ENCODE results near the gene ATG7.
"Not testable (repeated sequence)": the region's sequence is repeated elsewhere in the genome, so short reads cannot be mapped to it uniquely, and the experiment has no call there.

The ATG7 gene

DNA sequence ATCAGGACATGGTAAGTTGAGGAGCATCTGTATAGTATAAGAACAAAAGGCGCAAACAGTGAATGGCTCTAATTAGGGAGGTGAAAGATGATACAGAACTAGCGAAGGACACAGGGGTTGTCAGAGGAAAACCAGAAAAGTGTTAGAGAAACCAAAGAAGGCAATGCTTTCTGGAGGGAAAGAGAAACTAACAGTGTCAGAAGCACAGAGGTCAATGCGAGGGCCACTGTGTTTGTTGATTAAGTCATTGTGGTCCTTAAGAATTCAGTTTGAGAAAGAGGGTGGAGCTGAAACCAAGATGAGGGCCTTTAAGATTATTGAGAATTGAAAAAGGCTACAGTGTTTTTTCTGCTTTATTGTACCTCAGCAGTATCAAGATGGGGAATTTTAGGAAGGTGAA is 28.8 kb downstream of the ATG7 start:
- no peak for DNase-seq

DNA sequence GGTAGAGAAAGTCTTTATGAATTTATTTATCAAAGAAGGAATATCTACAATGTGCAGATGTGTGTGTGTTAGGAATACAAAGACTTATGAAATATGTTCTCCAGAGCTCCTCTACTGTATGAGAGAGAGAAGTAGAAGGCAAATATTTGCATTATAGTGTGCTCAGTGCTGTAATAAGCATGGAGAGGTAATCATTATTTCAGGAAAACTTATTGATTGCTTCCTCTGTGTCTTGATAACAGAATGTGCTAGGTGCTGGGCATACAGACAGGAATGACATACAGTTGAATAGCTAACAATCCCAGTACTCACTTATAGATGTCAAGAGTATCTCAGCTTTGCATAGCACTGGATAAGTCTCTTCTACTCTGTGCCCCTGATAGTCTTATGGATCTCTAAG is 30.2 kb downstream of the ATG7 start:
- no peak for DNase-seq

DNA sequence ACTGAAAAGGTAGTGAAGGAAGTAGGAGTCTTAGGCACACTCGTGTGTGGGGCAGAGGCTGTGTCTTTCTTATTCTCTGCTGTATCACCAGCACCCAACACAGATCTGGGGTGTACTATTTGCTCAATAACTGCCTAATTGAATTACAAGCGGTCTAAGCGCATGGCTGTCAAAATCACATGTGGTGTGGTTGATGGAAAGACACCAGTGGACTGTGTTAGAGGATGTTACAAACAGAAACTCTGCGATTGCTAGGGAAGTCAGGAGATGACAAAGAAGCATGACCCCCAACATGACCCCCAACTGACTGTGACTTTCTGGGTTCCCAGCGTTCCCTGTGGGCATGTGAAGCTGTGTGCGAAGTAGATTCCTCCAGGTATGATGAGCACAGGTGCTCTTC is 32.0 kb downstream of the ATG7 start:
- DNase-seq = no peak

DNA sequence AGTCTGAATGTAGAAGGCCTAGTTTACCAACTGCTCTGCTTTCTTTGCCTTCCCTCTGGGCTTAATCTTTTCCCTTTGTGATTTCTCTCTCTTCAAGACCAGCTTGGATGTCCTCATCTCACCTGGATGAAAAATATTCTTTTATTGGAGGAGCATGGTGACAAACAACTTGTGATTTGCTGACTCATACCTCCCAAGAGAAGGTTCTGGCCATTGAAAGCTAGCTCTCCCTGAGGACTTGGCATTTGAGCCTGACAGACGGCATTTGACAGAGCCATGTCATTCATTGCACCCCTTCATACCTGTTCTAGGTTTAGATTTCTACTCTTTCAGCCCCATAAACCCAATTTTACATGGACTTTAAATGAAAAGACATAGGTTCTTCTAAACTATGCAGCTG is 33.3 kb downstream of the ATG7 start:
- DNase-seq = no peak

- DNase-seq = no peak
These were observed 34.8 kb downstream of the ATG7 start for GRCh38 chr3:11306817-11307589.

DNA sequence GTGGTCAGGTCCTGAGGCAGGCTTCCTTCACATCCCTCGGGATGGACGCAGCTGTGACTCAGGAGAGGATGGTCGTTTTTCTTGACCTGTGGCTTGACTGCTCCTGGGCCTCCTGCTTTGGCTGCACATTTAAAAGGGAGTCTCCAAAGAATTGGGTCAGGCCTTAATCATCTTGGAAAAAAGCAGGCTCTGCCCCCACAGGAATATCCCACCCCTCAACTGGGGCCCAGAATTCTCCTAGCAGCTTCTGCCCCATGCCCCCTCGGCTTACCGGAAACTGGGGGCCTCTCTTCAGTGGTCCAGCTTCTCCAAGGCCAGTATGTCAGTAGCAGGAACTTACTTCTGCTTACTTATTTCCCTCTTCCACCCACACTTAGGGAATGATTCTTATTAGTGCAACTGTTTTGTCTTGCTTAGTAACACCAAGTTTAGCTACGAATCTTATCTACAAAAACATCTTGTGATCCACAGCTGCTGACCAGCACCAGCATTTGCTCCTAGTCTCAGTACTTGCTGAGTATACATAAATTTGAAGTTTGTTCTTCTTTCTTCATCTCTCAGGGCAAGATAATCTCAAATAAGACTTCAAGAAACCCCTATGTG is 35.7 kb downstream of the ATG7 start:
- DNase-seq = no peak

- DNase-seq = no peak
These were observed 38.1 kb downstream of the ATG7 start for GRCh38 chr3:11310258-11310657.

DNA sequence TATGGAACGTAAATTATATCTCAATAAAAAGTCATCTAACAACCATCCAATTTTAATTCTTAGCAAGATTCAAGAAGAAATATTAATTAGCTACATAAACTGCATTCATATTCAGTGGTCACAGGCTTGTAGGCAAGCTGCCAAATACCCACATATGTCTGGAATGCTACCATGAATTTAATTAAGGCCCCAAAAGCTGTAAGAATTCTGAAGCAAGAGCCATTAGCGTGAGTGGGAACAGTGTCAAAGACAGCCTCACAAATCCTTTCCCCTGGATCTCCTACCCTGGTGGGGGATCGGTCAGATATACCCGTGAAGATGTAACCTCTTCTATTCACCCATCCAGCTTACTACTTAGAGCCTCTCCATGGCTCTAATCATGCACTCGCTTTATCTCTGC is 40.0 kb downstream of the ATG7 start:
- no peak for DNase-seq

GRCh38 chr3:11317300-11317699 is 45.1 kb downstream of the ATG7 start:
- no peak for DNase-seq

GRCh38 chr3:11322931-11323330 is 50.7 kb downstream of the ATG7 start:
- DNase-seq = no peak

DNA sequence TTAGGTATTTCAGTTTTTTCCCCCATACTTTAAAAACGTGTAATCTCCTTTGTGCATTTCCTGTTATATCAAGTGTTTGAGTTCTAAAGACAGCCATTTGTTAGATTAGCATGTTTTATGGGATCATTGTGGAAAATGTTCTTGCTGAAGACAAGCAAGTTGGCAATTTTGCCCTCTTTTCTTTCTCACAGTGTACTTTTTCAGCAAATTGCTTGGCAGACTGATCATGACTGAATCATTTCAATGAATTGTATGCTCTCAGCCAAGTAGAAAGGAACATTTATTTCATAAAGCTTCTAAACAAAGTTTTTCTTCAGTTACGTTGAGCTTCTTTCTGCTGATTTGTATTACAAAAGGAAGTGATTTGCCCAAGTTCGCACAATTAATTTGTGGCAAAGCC is 51.6 kb downstream of the ATG7 start:
- no peak for DNase-seq

DNA sequence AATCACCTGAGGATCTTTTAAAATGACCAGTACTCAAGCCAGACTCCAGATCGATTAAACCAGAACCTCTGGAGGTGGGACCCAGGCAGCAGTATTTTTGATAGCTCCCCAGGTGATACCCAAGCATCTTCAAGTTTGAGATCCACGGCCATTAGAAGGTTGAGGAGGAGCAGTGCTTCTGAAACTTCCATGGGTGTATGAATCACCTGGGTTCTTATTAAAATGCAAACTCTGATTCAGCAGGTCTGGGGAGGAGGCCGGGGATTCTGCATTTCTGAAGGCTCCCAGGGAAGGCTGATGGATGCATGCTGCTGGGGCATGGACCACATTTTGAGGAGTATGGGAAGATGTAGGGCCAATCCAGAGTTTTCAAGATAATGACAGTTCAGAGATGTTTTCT is 55.4 kb downstream of the ATG7 start:
- DNase-seq = no peak

DNA sequence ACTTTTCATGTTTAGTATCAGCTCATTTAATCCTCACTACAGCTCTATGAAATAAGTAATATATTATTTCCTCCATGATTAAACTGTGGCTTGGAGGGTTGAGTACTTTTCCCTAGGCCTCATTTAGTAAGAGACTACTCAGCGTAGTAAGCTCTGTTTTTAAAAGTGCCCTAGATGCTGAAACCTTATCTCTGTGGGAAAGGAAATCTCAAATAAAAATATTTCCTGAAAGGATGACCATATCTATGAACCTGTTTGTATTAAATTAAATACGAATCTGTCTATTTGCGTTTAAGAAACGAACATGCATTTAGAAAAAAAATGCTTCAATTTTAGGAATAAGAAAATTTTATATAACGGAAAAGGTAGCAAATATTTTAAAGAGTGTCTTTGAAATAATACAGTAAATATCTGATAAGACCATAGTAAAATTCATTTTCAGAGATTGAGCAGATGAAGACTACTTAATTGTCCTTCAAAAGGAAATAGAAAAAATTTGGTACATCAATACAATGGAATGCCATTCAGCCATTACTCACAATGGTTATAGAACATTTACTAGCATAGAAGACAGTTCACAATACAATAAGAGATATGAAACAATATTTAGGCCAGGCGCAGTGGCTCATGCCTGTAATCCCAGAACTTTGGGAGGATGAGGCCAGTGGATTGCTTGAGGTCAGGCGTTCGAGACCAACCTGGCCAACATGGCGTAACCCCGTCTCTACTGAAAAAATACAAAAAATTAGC is 56.2 kb downstream of the ATG7 start:
- no peak for DNase-seq

- no peak for DNase-seq
These were observed 57.6 kb downstream of the ATG7 start for GRCh38 chr3:11329777-11330176.

GRCh38 chr3:11331101-11331500 is 58.9 kb downstream of the ATG7 start:
- no peak for DNase-seq

GRCh38 chr3:11335056-11335608 is 62.9 kb downstream of the ATG7 start:
- DNase-seq = no peak

GRCh38 chr3:11339541-11339940 is 67.3 kb downstream of the ATG7 start:
- DNase-seq = no peak

GRCh38 chr3:11346416-11346815 is 74.2 kb downstream of the ATG7 start:
- DNase-seq = no peak

- DNase-seq = not testable (repeated sequence)
These were observed 76.7 kb downstream of the ATG7 start for GRCh38 chr3:11348877-11349276.

GRCh38 chr3:11349446-11349845 is 77.2 kb downstream of the ATG7 start:
- no peak for DNase-seq

DNA sequence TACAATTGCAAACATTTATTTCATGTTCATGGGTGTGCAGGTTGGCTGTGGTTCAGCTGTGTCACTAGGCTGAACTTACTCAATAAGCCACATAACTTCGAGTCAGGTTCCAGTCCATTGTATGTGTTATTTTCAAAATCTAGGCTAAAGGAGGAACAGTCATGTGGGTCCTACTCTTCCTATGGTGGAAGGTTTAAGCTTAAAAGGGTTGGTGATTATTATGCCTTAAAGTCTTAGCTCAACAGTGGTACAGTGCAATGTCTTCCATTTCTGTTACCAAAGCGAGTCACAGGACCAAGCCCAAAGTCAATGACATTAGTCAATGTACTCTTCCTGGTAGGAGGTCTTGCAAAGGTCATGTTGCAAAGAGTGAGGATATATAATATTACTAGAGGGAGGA is 78.2 kb downstream of the ATG7 start:
- DNase-seq = no peak

GRCh38 chr3:11351451-11351850 is 79.3 kb downstream of the ATG7 start:
- DNase-seq = no peak

DNA sequence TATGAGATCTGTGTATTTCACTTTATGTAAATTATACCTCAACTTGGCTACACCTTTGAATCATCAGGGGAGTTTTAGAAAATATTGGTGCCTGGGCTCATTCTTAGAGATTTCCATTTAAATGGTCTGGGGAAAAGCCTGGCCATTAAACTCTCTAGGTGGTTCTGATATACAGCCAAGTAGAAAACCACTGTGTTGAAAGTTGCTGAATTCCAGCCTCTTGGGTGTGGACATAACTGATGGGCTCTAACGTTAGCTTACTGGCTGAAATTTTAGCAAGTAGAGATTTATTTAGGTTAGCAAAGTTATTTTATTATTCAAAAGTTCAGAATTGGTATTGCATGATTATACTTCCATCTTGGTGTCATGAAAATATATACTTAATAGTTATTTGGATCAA is 84.1 kb downstream of the ATG7 start:
- no peak for DNase-seq

- no peak for DNase-seq
These were observed 90.4 kb downstream of the ATG7 start for GRCh38 chr3:11362600-11362999.

Data from activated T-cell treated with anti-CD3 and anti-CD28 coated beads, Interleukin-2, amount 50 U/mL, for 1 hour (primary cell).